Measurements from ENCODE around the gene RAB5A.
"Not testable (repeated sequence)": the region's sequence is repeated elsewhere in the genome, so short reads cannot be mapped to it uniquely, and the experiment has no call there.

RAB5A gene

GRCh38 chr3:19945969-19946831 is 697 bp upstream of the RAB5A start:
- Histone ChIP-seq H3K9me3 (ENCODE audit: control insufficient read depth in 1 of 2, low read length in 2 of 2) (no peaks in the 10 kb centered on the region), H3K4me1 (ENCODE audit: control insufficient read depth in 1 of 2, insufficient read depth in 2 of 2, low read length in 2 of 2) (peaks cover 24 to 25% of the 10 kb centered on the region in 2 donors), H3K36me3 (ENCODE audit: control insufficient read depth in 1 of 2, insufficient read depth in 2 of 2, low read length in 2 of 2) (peaks cover 0 to 4% of the 10 kb centered on the region in 2 donors), H3K4me3 (ENCODE audit: low read depth in 1 of 2, low read length in 2 of 2) (peak overlapping the region; percentile 81 to 91), H3K27me3 (ENCODE audit: control insufficient read depth in 1 of 2, insufficient read depth in 2 of 2, low read length in 2 of 2) (no peaks in the 10 kb centered on the region), H3K9ac (ENCODE audit: low read depth in 1 of 2, low read length in 2 of 2) (peak overlapping the region; percentile 89 to 97), H3K27ac (ENCODE audit: low read depth, low read length) (peak overlapping the region; percentile 98)

- H3K4me3 ChIP-seq (ENCODE audit: low read depth in 1 of 2, low read length in 2 of 2) = peak overlapping the region; percentile 81 to 91
- no peaks in the 10 kb centered on the region for H3K27me3 ChIP-seq (ENCODE audit: control insufficient read depth in 1 of 2, insufficient read depth in 2 of 2, low read length in 2 of 2)
- H3K36me3 ChIP-seq (ENCODE audit: control insufficient read depth in 1 of 2, insufficient read depth in 2 of 2, low read length in 2 of 2) = peaks cover 2 to 15% of the 10 kb centered on the region in 2 donors
- peak overlapping the region; percentile 98 for H3K27ac ChIP-seq (ENCODE audit: low read depth, low read length)
- peak overlapping the region; percentile 97 to 99 for H3K9ac ChIP-seq (ENCODE audit: low read depth in 1 of 2, low read length in 2 of 2)
- H3K4me1 ChIP-seq (ENCODE audit: control insufficient read depth in 1 of 2, insufficient read depth in 2 of 2, low read length in 2 of 2) = peaks cover 24 to 25% of the 10 kb centered on the region in 2 donors
- H3K9me3 ChIP-seq (ENCODE audit: control insufficient read depth in 1 of 2, low read length in 2 of 2) = no peaks in the 10 kb centered on the region
Measured at GRCh38 chr3:19947549-19948225, 790 bp downstream of the RAB5A start.

- H3K27me3 ChIP-seq (ENCODE audit: control insufficient read depth in 1 of 2, insufficient read depth in 2 of 2, low read length in 2 of 2) = no peaks in the 10 kb centered on the region
- peak overlapping the region; percentile 98 for H3K27ac ChIP-seq (ENCODE audit: low read depth, low read length)
- peaks cover 4 to 15% of the 10 kb centered on the region in 2 donors for H3K36me3 ChIP-seq (ENCODE audit: control insufficient read depth in 1 of 2, insufficient read depth in 2 of 2, low read length in 2 of 2)
- peak overlapping the region; percentile 97 to 99 for H3K9ac ChIP-seq (ENCODE audit: low read depth in 1 of 2, low read length in 2 of 2)
- peak overlapping the region; percentile 81 to 91 for H3K4me3 ChIP-seq (ENCODE audit: low read depth in 1 of 2, low read length in 2 of 2)
- peaks cover 24 to 25% of the 10 kb centered on the region in 2 donors for H3K4me1 ChIP-seq (ENCODE audit: control insufficient read depth in 1 of 2, insufficient read depth in 2 of 2, low read length in 2 of 2)
- H3K9me3 ChIP-seq (ENCODE audit: control insufficient read depth in 1 of 2, low read length in 2 of 2) = no peaks in the 10 kb centered on the region
Measured at GRCh38 chr3:19948226-19948591, 1.3 kb downstream of the RAB5A start.

- Histone ChIP-seq H3K9me3 (ENCODE audit: control insufficient read depth in 1 of 2, low read length in 2 of 2) (no peaks in the 10 kb centered on the region), H3K27ac (ENCODE audit: low read depth, low read length) (no peak overlapping the region), H3K9ac (ENCODE audit: low read depth in 1 of 2, low read length in 2 of 2) (no peak overlapping the region), H3K4me3 (ENCODE audit: low read depth in 1 of 2, low read length in 2 of 2) (no peak overlapping the region), H3K36me3 (ENCODE audit: control insufficient read depth in 1 of 2, insufficient read depth in 2 of 2, low read length in 2 of 2) (peaks cover 4 to 25% of the 10 kb centered on the region in 2 donors), H3K27me3 (ENCODE audit: control insufficient read depth in 1 of 2, insufficient read depth in 2 of 2, low read length in 2 of 2) (no peaks in the 10 kb centered on the region), H3K4me1 (ENCODE audit: control insufficient read depth in 1 of 2, insufficient read depth in 2 of 2, low read length in 2 of 2) (peaks cover 20 to 21% of the 10 kb centered on the region in 2 donors)
Measured at GRCh38 chr3:19950316-19950715, 3.4 kb downstream of the RAB5A start.

- Histone ChIP-seq H3K27ac (ENCODE audit: low read depth, low read length) (no peak overlapping the region), H3K9ac (ENCODE audit: low read depth in 1 of 2, low read length in 2 of 2) (no peak overlapping the region), H3K4me1 (ENCODE audit: control insufficient read depth in 1 of 2, insufficient read depth in 2 of 2, low read length in 2 of 2) (peaks cover 2 to 3% of the 10 kb centered on the region in 2 donors), H3K9me3 (ENCODE audit: control insufficient read depth in 1 of 2, low read length in 2 of 2) (no peaks in the 10 kb centered on the region), H3K27me3 (ENCODE audit: control insufficient read depth in 1 of 2, insufficient read depth in 2 of 2, low read length in 2 of 2) (no peaks in the 10 kb centered on the region), H3K4me3 (ENCODE audit: low read depth in 1 of 2, low read length in 2 of 2) (no peak overlapping the region), H3K36me3 (ENCODE audit: control insufficient read depth in 1 of 2, insufficient read depth in 2 of 2, low read length in 2 of 2) (peaks cover 4 to 29% of the 10 kb centered on the region in 2 donors)
Measured at GRCh38 chr3:19954676-19955075, 7.8 kb downstream of the RAB5A start.

- peaks cover 4 to 14% of the 10 kb centered on the region in 2 donors for H3K36me3 ChIP-seq (ENCODE audit: control insufficient read depth in 1 of 2, insufficient read depth in 2 of 2, low read length in 2 of 2)
- H3K4me3 ChIP-seq (ENCODE audit: low read depth in 1 of 2, low read length in 2 of 2); H3K9me3 ChIP-seq (ENCODE audit: control insufficient read depth in 1 of 2, low read length in 2 of 2); H3K27me3 ChIP-seq (ENCODE audit: control insufficient read depth in 1 of 2, insufficient read depth in 2 of 2, low read length in 2 of 2); H3K27ac ChIP-seq (ENCODE audit: low read depth, low read length); H3K4me1 ChIP-seq (ENCODE audit: control insufficient read depth in 1 of 2, insufficient read depth in 2 of 2, low read length in 2 of 2); H3K9ac ChIP-seq (ENCODE audit: low read depth in 1 of 2, low read length in 2 of 2): not testable (repeated sequence)
Measured at GRCh38 chr3:19957354-19957753, 10.5 kb downstream of the RAB5A start.

GRCh38 chr3:19959505-19959904 is 12.6 kb downstream of the RAB5A start:
- Histone ChIP-seq H3K36me3 (ENCODE audit: control insufficient read depth in 1 of 2, insufficient read depth in 2 of 2, low read length in 2 of 2) (peaks cover 0 to 12% of the 10 kb centered on the region in 2 donors), H3K4me3 (ENCODE audit: low read depth in 1 of 2, low read length in 2 of 2) (no peak overlapping the region), H3K9me3 (ENCODE audit: control insufficient read depth in 1 of 2, low read length in 2 of 2) (no peaks in the 10 kb centered on the region), H3K27ac (ENCODE audit: low read depth, low read length) (no peak overlapping the region), H3K27me3 (ENCODE audit: control insufficient read depth in 1 of 2, insufficient read depth in 2 of 2, low read length in 2 of 2) (no peaks in the 10 kb centered on the region), H3K4me1 (ENCODE audit: control insufficient read depth in 1 of 2, insufficient read depth in 2 of 2, low read length in 2 of 2) (peaks cover 0 to 2% of the 10 kb centered on the region in 2 donors), H3K9ac (ENCODE audit: low read depth in 1 of 2, low read length in 2 of 2) (no peak overlapping the region)

- peaks cover 0 to 7% of the 10 kb centered on the region in 2 donors for H3K36me3 ChIP-seq (ENCODE audit: control insufficient read depth in 1 of 2, insufficient read depth in 2 of 2, low read length in 2 of 2)
- H3K9ac ChIP-seq (ENCODE audit: low read depth in 1 of 2, low read length in 2 of 2) = no peak overlapping the region
- H3K9me3 ChIP-seq (ENCODE audit: control insufficient read depth in 1 of 2, low read length in 2 of 2) = no peaks in the 10 kb centered on the region
- no peak overlapping the region for H3K27ac ChIP-seq (ENCODE audit: low read depth, low read length)
- no peak overlapping the region for H3K4me3 ChIP-seq (ENCODE audit: low read depth in 1 of 2, low read length in 2 of 2)
- H3K4me1 ChIP-seq (ENCODE audit: control insufficient read depth in 1 of 2, insufficient read depth in 2 of 2, low read length in 2 of 2) = peaks cover 0 to 2% of the 10 kb centered on the region in 2 donors
- no peaks in the 10 kb centered on the region for H3K27me3 ChIP-seq (ENCODE audit: control insufficient read depth in 1 of 2, insufficient read depth in 2 of 2, low read length in 2 of 2)
Measured at GRCh38 chr3:19960696-19961095, 13.8 kb downstream of the RAB5A start.

GRCh38 chr3:19961960-19962359 is 15.1 kb downstream of the RAB5A start:
- no peak overlapping the region for H3K4me3 ChIP-seq (ENCODE audit: low read depth in 1 of 2, low read length in 2 of 2)
- peaks cover 0 to under 1% of the 10 kb centered on the region in 2 donors for H3K4me1 ChIP-seq (ENCODE audit: control insufficient read depth in 1 of 2, insufficient read depth in 2 of 2, low read length in 2 of 2)
- no peak overlapping the region for H3K9ac ChIP-seq (ENCODE audit: low read depth in 1 of 2, low read length in 2 of 2)
- no peaks in the 10 kb centered on the region for H3K27me3 ChIP-seq (ENCODE audit: control insufficient read depth in 1 of 2, insufficient read depth in 2 of 2, low read length in 2 of 2)
- no peak overlapping the region for H3K27ac ChIP-seq (ENCODE audit: low read depth, low read length)
- H3K9me3 ChIP-seq (ENCODE audit: control insufficient read depth in 1 of 2, low read length in 2 of 2) = no peaks in the 10 kb centered on the region
- peaks cover 0 to 3% of the 10 kb centered on the region in 2 donors for H3K36me3 ChIP-seq (ENCODE audit: control insufficient read depth in 1 of 2, insufficient read depth in 2 of 2, low read length in 2 of 2)

- H3K9ac ChIP-seq (ENCODE audit: low read depth in 1 of 2, low read length in 2 of 2) = no peak overlapping the region
- no peak overlapping the region for H3K4me3 ChIP-seq (ENCODE audit: low read depth in 1 of 2, low read length in 2 of 2)
- H3K27ac ChIP-seq (ENCODE audit: low read depth, low read length) = no peak overlapping the region
- H3K4me1 ChIP-seq (ENCODE audit: control insufficient read depth in 1 of 2, insufficient read depth in 2 of 2, low read length in 2 of 2) = no peaks in the 10 kb centered on the region
- no peaks in the 10 kb centered on the region for H3K27me3 ChIP-seq (ENCODE audit: control insufficient read depth in 1 of 2, insufficient read depth in 2 of 2, low read length in 2 of 2)
- peaks cover 3 to 8% of the 10 kb centered on the region in 2 donors for H3K36me3 ChIP-seq (ENCODE audit: control insufficient read depth in 1 of 2, insufficient read depth in 2 of 2, low read length in 2 of 2)
- no peaks in the 10 kb centered on the region for H3K9me3 ChIP-seq (ENCODE audit: control insufficient read depth in 1 of 2, low read length in 2 of 2)
Measured at GRCh38 chr3:19967208-19967607, 20.3 kb downstream of the RAB5A start.

Data from duodenal mucosa (tissue), 2 donors.